HG02798 (cell line): ENCODE results near the gene GTF2B.
"Not testable (repeated sequence)": the region's sequence is repeated elsewhere in the genome, so short reads cannot be mapped to it uniquely, and the experiment has no call there.

ENCODE experiments used
- ATAC-seq: cut with Tn5 transposase; IDR thresholded peaks from one replicate; pipeline ENCODE4 v1.9.1; 2021; ENCODE audit warnings: mild to moderate bottlenecking; ENCODE audit not compliant: unreplicated experiment, poor library complexity

The GTF2B gene

DNA sequence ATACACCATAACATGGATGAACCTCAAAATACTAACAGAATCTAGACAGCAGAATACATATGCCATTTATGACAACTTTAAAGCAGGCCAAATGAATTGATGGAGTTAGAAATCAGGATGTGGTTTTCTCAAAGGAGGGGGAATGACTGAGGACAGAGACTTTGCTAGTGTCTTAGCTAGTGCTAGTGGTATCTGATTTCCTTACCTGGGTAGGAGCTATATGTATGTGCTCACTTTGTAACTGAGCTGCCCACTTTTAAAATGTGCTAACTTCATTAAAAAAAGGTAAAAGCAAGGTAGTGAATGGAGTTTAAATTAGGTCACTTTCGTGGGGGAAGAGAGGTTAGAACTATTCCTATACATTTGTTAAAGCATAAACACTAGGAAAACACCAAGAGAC, 2.6 kb downstream of the GTF2B start:
- no peak for ATAC-seq

DNA sequence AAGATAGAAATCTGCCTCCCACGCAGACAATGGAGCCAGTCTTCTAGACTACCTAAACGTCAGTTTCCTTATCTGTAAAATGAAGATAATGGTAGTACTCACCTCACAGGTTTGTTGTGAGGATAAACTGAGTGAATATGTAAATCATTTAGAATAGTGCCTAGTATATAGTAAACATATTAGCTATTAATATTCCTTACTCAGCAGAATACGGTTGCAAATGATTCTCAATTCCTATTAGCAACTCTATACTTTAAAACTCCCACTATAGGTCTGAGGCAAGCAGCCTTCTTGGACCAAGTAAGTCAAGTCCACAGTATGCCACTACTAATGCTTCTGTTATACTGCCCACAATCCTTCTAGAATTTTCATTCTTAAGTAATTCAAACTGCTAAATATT, 5.4 kb downstream of the GTF2B start:
- no peak for ATAC-seq

DNA sequence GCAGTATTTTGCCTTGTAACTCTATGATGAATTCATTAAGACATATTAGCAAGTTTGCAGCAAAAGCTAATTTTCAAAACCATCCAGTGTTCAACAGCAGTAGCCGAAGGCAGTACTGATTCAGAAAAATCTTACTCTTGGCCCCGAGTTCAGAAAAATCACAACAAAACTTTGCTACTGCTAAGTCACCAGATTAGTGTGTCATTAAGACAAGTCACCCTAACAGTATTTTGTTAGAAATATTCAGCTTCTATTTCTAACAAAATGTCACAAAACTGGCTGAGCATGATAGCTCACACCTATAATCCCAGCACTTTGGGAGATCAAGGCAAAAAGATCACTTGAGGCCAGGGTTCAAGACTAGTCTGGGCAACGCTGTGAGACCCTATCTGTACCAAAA, 8.2 kb downstream of the GTF2B start:
- ATAC-seq: no peak

DNA sequence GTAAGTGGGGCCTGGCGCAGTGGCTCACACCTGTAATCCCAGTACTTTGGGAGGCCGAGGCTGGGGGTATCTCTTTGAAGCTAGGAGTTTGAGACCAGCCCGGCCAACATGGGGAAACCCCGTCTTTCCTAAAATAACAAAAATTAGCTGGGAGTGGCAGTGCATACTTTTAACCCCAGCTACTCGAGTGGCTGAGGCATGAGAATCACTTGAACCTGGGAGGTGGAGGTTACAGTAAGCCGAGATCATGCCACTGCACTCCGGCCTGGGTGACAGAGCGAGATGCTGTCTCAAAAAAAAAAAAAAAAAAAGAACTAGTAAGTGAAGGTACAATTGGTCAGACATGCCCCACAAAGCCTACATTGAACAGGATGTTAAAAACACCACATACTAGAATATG, 10.7 kb downstream of the GTF2B start:
- ATAC-seq: not testable (repeated sequence)

DNA sequence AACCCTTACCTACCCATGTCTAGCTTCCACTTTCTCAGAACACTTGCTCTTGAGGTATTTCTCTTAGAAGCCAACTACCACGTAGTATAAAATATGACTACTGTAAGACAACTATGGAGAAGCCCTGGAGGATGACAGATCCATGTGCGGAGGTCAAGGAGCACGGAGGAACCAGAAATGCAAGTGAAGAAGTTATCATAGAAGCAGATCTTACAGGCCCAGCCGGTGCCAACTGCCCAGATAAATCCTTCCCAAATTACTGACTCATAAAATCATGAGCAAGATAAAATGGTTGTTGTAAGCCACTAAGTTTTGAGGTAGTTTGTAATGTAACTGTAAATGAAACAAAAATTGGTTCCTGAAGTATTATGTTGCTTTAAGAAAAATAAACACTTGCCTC, 12.6 kb downstream of the GTF2B start:
- no peak for ATAC-seq

DNA sequence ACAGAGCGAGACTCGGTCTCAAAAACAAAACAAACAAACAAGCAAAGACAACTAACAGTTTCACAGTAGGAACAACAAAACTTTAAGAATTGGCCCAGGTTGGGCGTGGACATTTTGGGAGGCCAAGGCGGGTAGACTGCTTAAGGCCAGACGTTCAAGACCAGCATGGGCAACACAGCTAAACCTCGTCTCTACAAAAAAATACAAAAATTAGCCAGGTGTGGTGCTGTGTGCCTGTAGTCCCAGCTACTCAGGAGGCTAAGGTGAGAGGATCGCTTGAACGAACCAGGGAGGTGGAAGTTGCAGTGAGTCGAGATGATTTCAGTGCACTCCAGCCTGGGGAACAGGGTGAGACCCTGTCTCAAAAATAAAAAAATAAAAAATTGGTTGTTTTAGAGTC, 13.5 kb downstream of the GTF2B start:
- no peak for ATAC-seq

DNA sequence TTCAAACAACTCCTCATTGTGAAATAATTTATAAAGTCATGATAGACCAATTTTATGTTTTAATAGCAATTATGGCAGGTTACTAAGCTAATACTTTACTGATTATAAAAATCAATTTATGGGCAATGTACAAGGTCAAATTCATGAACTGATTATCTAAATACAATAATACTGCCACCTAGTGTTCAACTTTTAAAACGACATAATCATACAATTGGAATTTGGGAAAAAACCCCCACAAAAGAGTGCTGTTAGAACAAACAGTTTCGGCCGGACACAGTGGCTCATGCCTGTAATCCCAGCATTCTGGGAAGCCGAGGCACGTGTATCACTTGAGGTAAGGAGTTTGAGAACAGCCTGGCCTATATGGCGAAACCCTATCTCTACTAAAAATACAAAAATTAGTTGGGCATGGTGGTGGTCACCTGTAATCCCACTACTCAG, 14.0 kb downstream of the GTF2B start:
- ATAC-seq: peak; percentile 37

DNA sequence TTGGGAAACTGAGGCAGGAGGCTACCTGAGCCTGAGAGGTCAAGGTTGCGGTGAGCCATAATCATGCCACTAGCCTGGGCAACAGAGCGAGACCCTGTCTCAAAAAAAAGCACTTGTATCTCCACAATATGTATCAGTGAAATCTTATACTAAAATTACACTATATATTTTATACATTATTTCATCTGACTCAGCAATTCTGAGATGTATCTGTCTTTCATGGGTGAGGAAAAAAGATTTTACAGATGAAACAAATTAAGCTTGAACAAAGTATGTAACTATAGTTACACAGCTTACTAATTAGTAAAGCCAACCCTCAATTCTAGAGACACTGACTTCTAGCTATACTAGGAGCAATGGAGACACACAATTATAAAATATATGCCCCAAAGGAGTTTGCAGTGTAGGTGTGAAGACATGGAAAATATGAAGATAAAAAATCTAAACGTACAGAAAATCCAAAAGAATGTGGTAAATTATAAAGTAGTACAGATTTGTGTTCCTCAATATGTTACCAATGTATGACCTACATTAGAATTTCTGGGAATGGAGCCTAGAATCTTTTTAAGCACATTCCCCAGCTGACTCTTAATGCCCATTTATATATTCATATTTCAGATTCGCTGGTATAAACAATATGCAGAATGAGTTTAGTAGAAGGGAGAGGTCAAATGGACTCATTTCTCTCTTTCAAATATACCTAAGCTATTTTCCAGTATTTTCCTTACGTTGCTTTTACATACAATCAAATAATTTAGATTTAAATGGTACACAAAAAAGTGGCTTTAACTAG, 14.6 kb downstream of the GTF2B start:
- no peak for ATAC-seq

DNA sequence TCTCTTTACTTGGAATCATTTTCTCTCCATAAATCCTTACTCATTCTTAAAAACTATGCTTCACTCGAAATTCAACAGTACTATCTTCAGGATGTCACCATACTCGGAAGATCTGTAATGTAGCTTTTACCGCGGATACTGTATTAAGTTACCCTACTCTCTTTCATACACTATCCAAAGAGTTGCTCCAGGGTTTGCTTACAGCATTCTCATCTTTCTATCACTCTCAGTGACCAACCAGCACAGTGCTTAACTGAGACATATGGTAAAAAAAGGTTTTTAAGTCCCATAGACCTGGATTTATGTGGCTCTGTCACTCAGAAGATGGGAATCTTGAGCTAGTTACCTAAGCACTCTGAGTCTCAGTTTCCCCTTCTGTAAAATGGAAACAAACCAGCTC, 15.8 kb downstream of the GTF2B start:
- ATAC-seq: no peak

DNA sequence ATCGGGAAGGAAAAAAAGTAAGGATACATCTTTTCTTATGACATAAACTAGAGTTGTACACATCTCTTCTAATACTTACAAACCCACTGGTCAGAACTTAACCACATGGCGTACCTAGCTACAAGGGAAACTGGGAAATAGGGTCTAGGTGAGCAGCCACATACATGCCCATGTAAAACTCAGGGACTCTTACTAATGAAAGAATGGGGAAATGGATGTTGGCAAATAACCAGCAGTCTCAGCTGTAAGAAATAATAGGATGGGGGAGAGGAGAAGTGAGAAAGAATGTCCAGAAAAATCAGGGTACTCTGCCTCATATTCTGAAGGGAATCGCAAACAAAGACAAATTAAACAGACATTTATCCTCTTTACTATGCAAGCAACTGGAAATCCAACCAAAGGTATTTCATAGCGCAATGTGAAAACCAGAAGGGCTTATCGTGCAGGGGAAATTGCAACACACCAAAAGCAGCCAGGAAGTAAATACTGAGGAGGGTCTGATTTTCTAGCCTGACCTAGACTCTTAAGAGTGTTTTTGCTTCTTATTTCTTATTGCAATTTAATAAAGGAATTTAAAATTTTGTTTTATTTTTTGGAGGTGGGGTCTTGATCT, 17.5 kb downstream of the GTF2B start:
- no peak for ATAC-seq

DNA sequence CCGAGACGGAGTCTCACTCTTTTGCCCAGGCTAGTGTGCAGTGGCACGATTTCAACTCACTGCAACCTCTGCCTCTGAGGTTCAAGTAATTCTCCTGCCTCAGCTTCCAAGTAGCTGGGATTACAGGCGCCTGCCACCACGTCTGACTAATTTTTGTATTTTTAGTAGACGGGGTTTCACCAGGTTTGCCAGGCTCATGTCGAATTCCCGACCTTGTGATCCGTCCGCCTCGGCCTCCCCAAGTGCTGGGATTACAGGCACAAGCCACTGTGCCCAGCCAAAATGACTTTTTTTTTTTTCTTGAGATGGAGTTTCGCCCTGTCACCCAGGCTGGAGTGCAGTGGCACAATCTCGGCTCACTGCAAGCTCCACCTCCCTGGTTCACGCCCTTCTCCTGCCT, 21.7 kb downstream of the GTF2B start:
- not testable (repeated sequence) for ATAC-seq

DNA sequence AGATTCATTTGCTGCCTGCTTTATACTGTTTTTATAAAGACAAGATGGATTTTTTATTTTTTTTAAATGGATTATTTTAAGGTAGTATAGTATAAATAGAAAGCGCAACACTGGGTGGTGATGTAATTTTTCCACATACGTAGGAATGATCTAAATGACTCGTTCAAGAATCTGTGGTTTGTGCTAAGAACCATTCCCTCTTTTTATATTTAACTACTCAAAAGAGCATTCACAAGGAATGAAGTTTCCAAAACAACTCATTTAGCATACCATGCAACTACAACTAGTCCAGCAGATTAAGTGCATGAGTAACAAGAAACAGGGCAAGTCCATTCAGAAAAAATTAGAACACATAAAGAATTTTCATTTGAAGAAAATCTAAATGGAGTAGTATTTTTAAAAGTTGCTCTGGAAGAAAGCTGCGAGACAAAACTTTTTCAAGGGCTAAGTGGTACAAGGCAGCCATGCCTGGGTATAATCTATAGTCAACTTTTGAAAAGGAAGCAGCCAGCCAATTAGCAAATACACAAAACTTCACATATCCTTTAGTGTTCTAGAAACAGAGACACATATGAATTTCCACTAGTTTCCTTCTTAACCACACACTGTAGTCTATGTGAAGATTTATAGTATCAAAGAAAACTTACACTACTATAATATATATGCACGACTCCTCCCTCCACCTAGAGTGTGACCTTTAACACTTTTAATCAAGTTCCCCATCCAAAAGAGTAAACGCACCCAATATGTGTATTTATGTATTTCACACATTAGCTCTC, 23.4 kb downstream of the GTF2B start:
- no peak for ATAC-seq

DNA sequence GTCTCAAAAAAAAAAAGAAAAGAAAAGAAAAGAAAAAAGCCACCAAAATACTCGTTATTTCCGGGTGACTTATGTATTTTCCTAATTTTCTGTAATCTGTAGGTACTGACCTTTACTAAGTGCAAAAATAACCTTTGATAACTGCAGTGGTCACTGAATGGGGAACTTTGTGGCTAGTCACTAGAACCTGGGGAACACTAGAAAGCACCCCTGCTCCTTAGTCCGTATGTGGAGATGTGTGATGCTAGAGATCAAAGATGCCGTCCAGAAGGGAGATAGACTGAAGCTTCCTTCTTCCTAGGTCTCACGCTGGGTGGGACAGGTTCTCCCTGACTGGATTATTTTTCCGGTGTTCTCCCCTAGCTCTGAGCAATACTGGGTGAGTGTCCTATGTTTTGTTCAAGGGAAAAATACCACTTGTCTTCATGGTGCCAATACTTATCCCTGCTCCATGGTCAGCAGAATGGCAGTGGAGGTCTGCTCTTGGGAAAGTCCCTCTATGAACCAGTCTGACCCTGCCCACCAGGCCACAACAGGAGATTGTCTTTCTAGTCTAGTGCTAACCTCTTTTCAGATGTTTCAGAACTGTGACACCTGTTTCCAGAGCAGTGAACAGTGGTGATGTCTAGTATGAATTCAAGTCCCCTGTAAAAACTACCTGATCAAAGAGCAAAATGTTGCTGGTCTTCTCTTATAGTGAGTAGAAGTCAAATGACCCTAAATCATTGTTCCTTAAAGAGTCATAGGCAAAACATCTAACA, 39.9 kb downstream of the GTF2B start:
- no peak for ATAC-seq

DNA sequence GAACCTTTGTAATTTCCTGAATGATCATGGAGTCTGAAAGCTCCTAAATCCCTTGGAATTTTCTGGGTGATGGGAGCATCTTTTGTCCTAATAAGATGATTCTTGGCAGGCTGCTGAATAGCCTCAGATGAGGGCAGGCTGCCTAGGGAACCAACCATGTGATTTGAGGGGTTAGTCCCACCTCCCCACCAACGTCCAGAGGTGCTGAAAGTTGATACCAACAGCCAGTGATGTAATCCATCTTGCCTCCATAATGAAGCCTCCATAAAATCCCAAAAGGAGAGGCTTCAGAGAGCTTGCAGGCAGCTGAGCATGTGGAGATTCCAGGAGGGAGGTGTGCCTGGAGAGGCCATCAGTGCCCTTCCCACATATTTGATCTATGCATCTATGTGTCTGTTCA, 43.7 kb downstream of the GTF2B start:
- no peak for ATAC-seq

DNA sequence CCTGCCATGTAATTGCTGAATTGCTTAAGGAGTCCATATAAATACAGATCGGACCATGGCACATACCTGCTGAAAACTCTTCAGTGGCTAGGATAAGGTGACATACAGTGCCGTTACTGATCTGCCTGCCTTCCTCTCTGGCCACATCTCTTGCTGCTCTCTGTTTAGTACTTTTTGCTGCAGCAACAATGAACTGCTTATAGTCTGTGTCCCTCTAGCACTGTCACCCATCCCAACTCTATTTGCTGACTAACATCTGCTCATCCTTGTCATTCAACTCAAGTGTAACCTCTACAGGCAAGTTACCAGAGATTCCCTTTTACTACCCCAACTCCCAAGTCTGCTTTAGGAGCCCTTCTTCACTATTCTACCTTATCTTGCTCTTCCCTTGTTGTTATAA, 65.6 kb downstream of the GTF2B start:
- no peak for ATAC-seq

DNA sequence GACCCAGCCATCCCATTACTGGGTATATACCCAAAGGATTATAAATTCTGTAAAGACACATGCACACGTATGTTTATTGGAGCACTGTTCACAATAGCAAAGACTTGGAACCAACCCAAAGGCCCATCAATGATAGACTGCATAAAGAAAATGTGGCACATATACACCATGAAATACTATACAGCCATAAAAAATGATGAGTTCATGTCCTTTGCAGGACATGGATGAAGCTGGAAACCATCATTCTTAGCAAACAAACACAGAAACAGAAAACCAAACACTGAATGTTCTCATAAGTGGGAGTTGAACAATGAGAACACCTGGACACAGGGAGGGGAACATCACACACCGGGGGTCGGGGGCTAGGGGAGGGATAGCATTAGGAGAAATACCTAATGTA, 71.7 kb downstream of the GTF2B start:
- ATAC-seq: not testable (repeated sequence)

DNA sequence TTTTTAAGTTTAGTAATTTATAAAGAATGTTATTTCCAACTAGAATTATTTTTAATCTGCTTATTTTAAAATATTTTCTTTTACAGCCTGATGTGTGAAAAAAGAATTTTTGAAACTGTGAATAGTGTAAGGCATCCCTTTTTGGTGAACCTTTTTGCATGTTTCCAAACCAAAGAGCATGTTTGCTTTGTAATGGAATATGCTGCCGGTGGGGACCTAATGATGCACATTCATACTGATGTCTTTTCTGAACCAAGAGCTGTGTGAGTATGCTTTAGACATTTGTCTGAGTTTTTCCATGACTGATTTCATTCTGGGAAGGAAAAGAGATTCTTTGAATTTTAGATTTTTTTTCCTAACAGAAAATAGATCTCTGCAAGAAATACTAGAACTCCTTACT, 77.9 kb downstream of the GTF2B start:
- no peak for ATAC-seq

DNA sequence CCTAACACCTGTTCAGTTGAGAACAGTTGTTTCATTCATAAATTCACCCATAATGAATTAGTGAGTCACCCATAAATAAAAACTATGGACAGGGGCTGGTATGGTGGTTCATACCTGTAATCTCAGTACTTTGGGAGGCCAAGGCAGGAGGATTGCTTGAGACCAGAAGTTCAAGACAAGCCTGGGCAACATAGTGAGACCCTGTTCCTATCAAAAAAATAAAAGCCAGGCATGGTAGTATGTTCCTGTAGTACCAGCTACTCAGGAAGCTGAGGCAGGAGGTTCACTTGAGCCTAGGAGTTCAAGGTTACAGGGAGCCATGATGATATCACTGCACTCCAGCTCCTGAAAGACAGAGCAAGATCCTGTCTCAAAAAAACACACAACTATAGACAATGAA, 79.0 kb downstream of the GTF2B start:
- ATAC-seq: no peak

DNA sequence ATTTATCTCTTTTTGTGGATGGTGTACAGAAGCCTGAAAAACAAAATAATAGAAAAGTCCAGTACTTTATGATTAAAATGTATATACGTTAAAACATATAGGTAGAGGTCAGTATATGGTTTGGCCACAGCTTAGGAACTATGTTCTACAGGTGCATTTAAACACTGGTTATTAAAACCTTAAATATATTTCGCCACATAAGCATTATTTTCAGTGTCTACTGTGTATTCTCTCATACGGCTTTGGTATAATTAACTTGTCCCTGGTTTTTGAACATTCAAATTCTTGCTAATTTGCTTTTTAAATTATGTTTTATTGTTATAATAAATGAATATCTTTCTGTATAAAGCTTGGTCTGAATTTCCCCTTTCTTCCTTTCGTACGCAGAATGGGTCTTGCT, 87.9 kb downstream of the GTF2B start:
- no peak for ATAC-seq

DNA sequence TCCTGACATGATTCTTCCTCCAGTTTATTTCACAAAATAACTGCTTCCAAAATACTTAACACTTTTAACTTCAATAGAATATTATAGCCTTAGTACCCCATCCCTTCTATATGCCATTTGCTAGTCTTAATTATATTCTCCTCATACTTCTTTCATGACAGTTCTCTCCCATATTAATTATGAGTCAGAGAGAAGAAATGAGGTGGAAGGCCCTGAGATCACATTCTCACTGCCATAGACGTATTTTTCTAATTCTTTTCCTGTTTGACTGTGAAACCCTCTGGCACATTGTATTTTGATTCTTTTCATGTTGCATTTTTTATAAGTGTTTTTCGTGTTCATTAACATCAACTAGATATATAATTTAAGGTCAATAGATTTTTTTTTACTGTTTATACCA, 88.4 kb downstream of the GTF2B start:
- ATAC-seq: no peak
